ENCODE data around the gene UTS2B.

The UTS2B gene

GRCh38 chr3:191301017-191301416 is 29.3 kb downstream of the UTS2B start:
- no peak for DNase-seq
- TF ChIP-seq CTCF (IDR thresholded peaks at IDR 0.05): no peak
- Histone ChIP-seq H3K9me3 (no peaks in the 10 kb centered on the region), H3K36me3 (no peaks in the 10 kb centered on the region), H3K4me1 (no peaks in the 10 kb centered on the region), H3K4me3 (no peak overlapping the region), H3K27ac (no peak overlapping the region), H3K27me3 (no peaks in the 10 kb centered on the region)
- intact Hi-C loops (cut with DNase I; ENCODE audit: low total_unique reads): no loop called here

GRCh38 chr3:191300422-191300821 is 29.9 kb downstream of the UTS2B start:
- Histone ChIP-seq H3K4me1 (no peaks in the 10 kb centered on the region), H3K27ac (no peak overlapping the region), H3K36me3 (no peaks in the 10 kb centered on the region), H3K27me3 (no peaks in the 10 kb centered on the region), H3K4me3 (no peak overlapping the region), H3K9me3 (no peaks in the 10 kb centered on the region)
- no peak for DNase-seq
- no peak for TF ChIP-seq CTCF (IDR thresholded peaks at IDR 0.05)
- intact Hi-C loops (cut with DNase I; ENCODE audit: low total_unique reads): no loop called here

DNA sequence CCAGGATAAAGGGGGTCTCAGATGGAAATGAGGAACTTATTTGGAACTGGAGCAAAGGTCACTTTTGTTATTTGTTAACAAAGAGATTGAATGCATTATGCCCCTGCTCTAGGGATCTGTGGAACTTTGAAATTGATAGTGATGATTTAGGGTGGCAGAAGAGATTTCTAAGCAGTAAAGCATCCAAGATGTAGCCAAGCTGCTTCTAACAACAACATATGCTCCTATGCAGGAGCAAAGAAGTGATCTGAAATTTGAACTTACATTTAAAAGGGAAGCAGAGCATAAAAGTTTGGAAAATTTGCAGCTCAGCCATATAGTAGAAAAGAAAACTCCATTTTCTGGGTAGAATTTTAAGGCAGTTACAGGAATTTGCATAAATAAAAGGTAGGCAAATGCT is 31.5 kb downstream of the UTS2B start:
- TF ChIP-seq CTCF (IDR thresholded peaks at IDR 0.05): no peak
- no peak for DNase-seq
- H3K4me3 ChIP-seq: no peak overlapping the region
- no peaks in the 10 kb centered on the region for H3K4me1 ChIP-seq
- no peak overlapping the region for H3K27ac ChIP-seq
- intact Hi-C loops (cut with DNase I; ENCODE audit: low total_unique reads): no loop called here
- no peaks in the 10 kb centered on the region for H3K27me3 ChIP-seq
- H3K36me3 ChIP-seq: no peaks in the 10 kb centered on the region
- H3K9me3 ChIP-seq: no peaks in the 10 kb centered on the region

GRCh38 chr3:191296041-191296541 is 34.2 kb downstream of the UTS2B start:
- H3K27ac ChIP-seq: no peak overlapping the region

GRCh38 chr3:191294291-191294690 is 36.0 kb downstream of the UTS2B start:
- H3K36me3 ChIP-seq: no peaks in the 10 kb centered on the region
- H3K27me3 ChIP-seq: no peaks in the 10 kb centered on the region
- H3K4me1 ChIP-seq: no peaks in the 10 kb centered on the region
- no peak for TF ChIP-seq CTCF (IDR thresholded peaks at IDR 0.05)
- intact Hi-C loops (cut with DNase I; ENCODE audit: low total_unique reads): no loop called here
- H3K9me3 ChIP-seq: no peaks in the 10 kb centered on the region
- no peak for DNase-seq
- H3K4me3 ChIP-seq: no peak overlapping the region
- H3K27ac ChIP-seq: no peak overlapping the region

More at GRCh38 chr3:191296041-191296541, 34.2 kb downstream of the UTS2B start:
- no peaks in the 10 kb centered on the region for H3K9me3 ChIP-seq
- H3K4me1 ChIP-seq: no peaks in the 10 kb centered on the region
- H3K4me3 ChIP-seq: no peak overlapping the region
- no peaks in the 10 kb centered on the region for H3K36me3 ChIP-seq
- intact Hi-C loops (cut with DNase I; ENCODE audit: low total_unique reads): no loop called here
- no peaks in the 10 kb centered on the region for H3K27me3 ChIP-seq
- no peak for DNase-seq
- TF ChIP-seq CTCF (IDR thresholded peaks at IDR 0.05): no peak

Measured in tibial artery (tissue), 4 donors.